ENCODE data around the gene GNA14. TPM values are rescaled to one million over a fixed set of nuclear protein-coding genes. Genes with fewer than 3 reads are reported as not detected.
A peak's percentile ranks its signal among the peaks of the same experiment; 100 is the strongest.

Gene GNA14
- total RNA-seq, 8 experiments from 2014 or later, result 0.16 to 0.79 (median 0.46) TPM; not detected in 1

- peaks cover 17 to 18% of the 10 kb centered on the region in 2 donors for H3K4me1 ChIP-seq (replicated peaks in 1 of 2)
- H3K27ac ChIP-seq, result peak overlapping the region; percentile 62 to 72
- in situ Hi-C loops (cut with MboI; ENCODE audit: low pct_unique_long_range_greater_than_20kb in 2 of 9, low sequenced_read_pairs in 9 of 9, unreplicated experiment in 9 of 9), result no loop called here
- 0 to 75% (median 30%) methylated on average over 1 to 6 of the region's 7 CpGs; no CpG with 5 or more reads in 1 of the 10 experiments for WGBS, 10 experiments
- ATAC-seq (replicated peaks in 6 of 8), result peak; percentile 61 to 96 (median 94)
- no peak overlapping the region for H3K4me3 ChIP-seq
Observed at GRCh38 chr9:77534376-77535057, 113.6 kb downstream of the GNA14 start.

- Histone ChIP-seq H3K4me3 (no peak overlapping the region), H3K4me1 (replicated peaks in 1 of 2) (peaks cover 17 to 18% of the 10 kb centered on the region in 2 donors), H3K27ac (no peak overlapping the region)
- 60 to 100% (median 93%) methylated on average over 1 to 3 of the region's 3 CpGs for WGBS, 10 experiments
- no peak for ATAC-seq (replicated peaks in 6 of 8)
- in situ Hi-C loops (cut with MboI; ENCODE audit: low pct_unique_long_range_greater_than_20kb in 2 of 9, low sequenced_read_pairs in 9 of 9, unreplicated experiment in 9 of 9), result no loop called here
Observed at GRCh38 chr9:77533671-77534070, 114.5 kb downstream of the GNA14 start.

- WGBS, 10 experiments, result 46 to 100% (median 80%) methylated on average over 2 to 5 of the region's 5 CpGs; no CpG with 5 or more reads in 4 of the 10 experiments
- in situ Hi-C loops (cut with MboI; ENCODE audit: low pct_unique_long_range_greater_than_20kb in 2 of 9, low sequenced_read_pairs in 9 of 9, unreplicated experiment in 9 of 9), result no loop called here
- H3K4me1 ChIP-seq (replicated peaks in 1 of 2), result peaks cover 17 to 18% of the 10 kb centered on the region in 2 donors
- no peak overlapping the region for H3K27ac ChIP-seq
- ATAC-seq (replicated peaks in 6 of 8), result no peak
- no peak overlapping the region for H3K4me3 ChIP-seq
Observed at GRCh38 chr9:77532607-77533006, 115.5 kb downstream of the GNA14 start.

- H3K4me3 ChIP-seq, result no peak overlapping the region
- ATAC-seq (replicated peaks in 6 of 8), result peak in 3 of 8 experiments; percentile 28 to 92 (median 76)
- H3K4me1 ChIP-seq (replicated peaks in 1 of 2), result peaks cover 17 to 18% of the 10 kb centered on the region in 2 donors
- WGBS, 10 experiments, result 6 to 100% (median 89%) methylated on average over 1 to 4 of the region's 4 CpGs; no CpG with 5 or more reads in 3 of the 10 experiments
- no peak overlapping the region for H3K27ac ChIP-seq
- in situ Hi-C loops (cut with MboI; ENCODE audit: low pct_unique_long_range_greater_than_20kb in 2 of 9, low sequenced_read_pairs in 9 of 9, unreplicated experiment in 9 of 9), result no loop called here
Observed at GRCh38 chr9:77531400-77531799, 116.7 kb downstream of the GNA14 start.

- H3K4me3 ChIP-seq, result no peak overlapping the region
- H3K27ac ChIP-seq, result no peak overlapping the region
- ATAC-seq (replicated peaks in 6 of 8), result peak in 1 of 8 experiments; percentile 14
- H3K4me1 ChIP-seq (replicated peaks in 1 of 2), result no peaks in the 10 kb centered on the region
- WGBS, 10 experiments, result 0 to 100% (median 87%) methylated on average over 2 of the region's 2 CpGs; no CpG with 5 or more reads in 1 of the 10 experiments
- in situ Hi-C loops (cut with MboI; ENCODE audit: low pct_unique_long_range_greater_than_20kb in 2 of 9, low sequenced_read_pairs in 9 of 9, unreplicated experiment in 9 of 9), result no loop called here
Observed at GRCh38 chr9:77523891-77524290, 124.2 kb downstream of the GNA14 start.

- in situ Hi-C loops (cut with MboI; ENCODE audit: low pct_unique_long_range_greater_than_20kb in 2 of 9, low sequenced_read_pairs in 9 of 9, unreplicated experiment in 9 of 9), result no loop called here
- ATAC-seq (replicated peaks in 6 of 8), result no peak
- Histone ChIP-seq H3K27ac (no peak overlapping the region), H3K4me1 (replicated peaks in 1 of 2) (no peaks in the 10 kb centered on the region), H3K4me3 (no peak overlapping the region)
- WGBS, 10 experiments, result 30 to 100% (median 78%) methylated on average over 1 to 3 of the region's 3 CpGs; no CpG with 5 or more reads in 1 of the 10 experiments
Observed at GRCh38 chr9:77521091-77521490, 127.0 kb downstream of the GNA14 start.

- WGBS, 10 experiments, result 18 to 100% (median 79%) methylated on average over 1 of the region's 1 CpG; no CpG with 5 or more reads in 1 of the 10 experiments
- H3K27ac ChIP-seq, result no peak overlapping the region
- no peaks in the 10 kb centered on the region for H3K4me1 ChIP-seq (replicated peaks in 1 of 2)
- ATAC-seq (replicated peaks in 6 of 8), result no peak
- H3K4me3 ChIP-seq, result no peak overlapping the region
- in situ Hi-C loops (cut with MboI; ENCODE audit: low pct_unique_long_range_greater_than_20kb in 2 of 9, low sequenced_read_pairs in 9 of 9, unreplicated experiment in 9 of 9), result no loop called here
Observed at GRCh38 chr9:77518688-77519087, 129.4 kb downstream of the GNA14 start.

- Histone ChIP-seq H3K27ac (no peak overlapping the region), H3K4me1 (replicated peaks in 1 of 2) (no peaks in the 10 kb centered on the region), H3K4me3 (no peak overlapping the region)
- in situ Hi-C loops (cut with MboI; ENCODE audit: low pct_unique_long_range_greater_than_20kb in 2 of 9, low sequenced_read_pairs in 9 of 9, unreplicated experiment in 9 of 9), result no loop called here
- no peak for ATAC-seq (replicated peaks in 6 of 8)
- WGBS, 10 experiments, result 12 to 100% (median 86%) methylated on average over 1 to 4 of the region's 6 CpGs; no CpG with 5 or more reads in 3 of the 10 experiments
Observed at GRCh38 chr9:77516781-77517180, 131.3 kb downstream of the GNA14 start.

- H3K4me1 ChIP-seq (replicated peaks in 1 of 2), result no peaks in the 10 kb centered on the region
- ATAC-seq (replicated peaks in 6 of 8), result no peak
- in situ Hi-C loops (cut with MboI; ENCODE audit: low pct_unique_long_range_greater_than_20kb in 2 of 9, low sequenced_read_pairs in 9 of 9, unreplicated experiment in 9 of 9), result no loop called here
- H3K4me3 ChIP-seq, result no peak overlapping the region
- WGBS, 10 experiments, result 5 to 94% (median 81%) methylated on average over 1 to 8 of the region's 9 CpGs
- H3K27ac ChIP-seq, result no peak overlapping the region
Observed at GRCh38 chr9:77514886-77515711, 133.0 kb downstream of the GNA14 start.

- no peak overlapping the region for H3K4me3 ChIP-seq
- H3K27ac ChIP-seq, result no peak overlapping the region
- WGBS, 10 experiments, result 42 to 100% (median 92%) methylated on average over 1 to 5 of the region's 5 CpGs; no CpG with 5 or more reads in 4 of the 10 experiments
- in situ Hi-C loops (cut with MboI; ENCODE audit: low pct_unique_long_range_greater_than_20kb in 2 of 9, low sequenced_read_pairs in 9 of 9, unreplicated experiment in 9 of 9), result no loop called here
- ATAC-seq (replicated peaks in 6 of 8), result no peak
- no peaks in the 10 kb centered on the region for H3K4me1 ChIP-seq (replicated peaks in 1 of 2)
Observed at GRCh38 chr9:77513457-77513856, 134.7 kb downstream of the GNA14 start.

- no peak overlapping the region for H3K27ac ChIP-seq
- in situ Hi-C loops (cut with MboI; ENCODE audit: low pct_unique_long_range_greater_than_20kb in 2 of 9, low sequenced_read_pairs in 9 of 9, unreplicated experiment in 9 of 9), result no loop called here
- ATAC-seq (replicated peaks in 6 of 8), result peak in 2 of 8 experiments; percentile 22 to 37
- no peak overlapping the region for H3K4me3 ChIP-seq
- H3K4me1 ChIP-seq (replicated peaks in 1 of 2), result no peaks in the 10 kb centered on the region
Observed at GRCh38 chr9:77512876-77513275, 135.2 kb downstream of the GNA14 start.

- in situ Hi-C loops (cut with MboI; ENCODE audit: low pct_unique_long_range_greater_than_20kb in 2 of 9, low sequenced_read_pairs in 9 of 9, unreplicated experiment in 9 of 9), result no loop called here
Observed at GRCh38 chr9:77511525-77511924, 136.6 kb downstream of the GNA14 start.

GRCh38 chr9:77510666-77511065 lies 137.5 kb downstream of the GNA14 start:
- ATAC-seq (replicated peaks in 6 of 8), result peak in 1 of 8 experiments; percentile 29
- Histone ChIP-seq H3K4me1 (replicated peaks in 1 of 2) (no peaks in the 10 kb centered on the region), H3K27ac (no peak overlapping the region), H3K4me3 (no peak overlapping the region)
- in situ Hi-C loops (cut with MboI; ENCODE audit: low pct_unique_long_range_greater_than_20kb in 2 of 9, low sequenced_read_pairs in 9 of 9, unreplicated experiment in 9 of 9), result no loop called here
- 20 to 100% (median 90%) methylated on average over 1 to 2 of the region's 3 CpGs; no CpG with 5 or more reads in 5 of the 10 experiments for WGBS, 10 experiments

More at GRCh38 chr9:77511525-77511924, 136.6 kb downstream of the GNA14 start:
- Histone ChIP-seq H3K4me1 (replicated peaks in 1 of 2) (no peaks in the 10 kb centered on the region), H3K27ac (no peak overlapping the region), H3K4me3 (no peak overlapping the region)
- no peak for ATAC-seq (replicated peaks in 6 of 8)
- 80 to 100% (median 93%) methylated on average over 1 to 3 of the region's 3 CpGs; no CpG with 5 or more reads in 3 of the 10 experiments for WGBS, 10 experiments

All from motor neuron (in vitro differentiated cells).